Measurements from ENCODE around the gene NR3C2. TPM values are rescaled to one million over a fixed set of nuclear protein-coding genes. Genes with fewer than 3 reads are reported as not detected.
"Not testable (repeated sequence)": the region's sequence is repeated elsewhere in the genome, so short reads cannot be mapped to it uniquely, and the experiment has no call there.

NR3C2 gene
- total RNA-seq, 1 donor from 2014 or later, result 11.5 TPM

- H3K9me3 Mint-ChIP-seq, result no peaks in the 10 kb centered on the region
- no peak for TF ChIP-seq CTCF (conservative IDR thresholded peaks at IDR 0.05)
- no peaks in the 10 kb centered on the region for H3K27me3 Mint-ChIP-seq
- H3K4me3 Mint-ChIP-seq, result no peak overlapping the region
- no peak for DNase-seq (ENCODE audit: extremely low spot score, unreplicated experiment)
- peaks cover 3% of the 10 kb centered on the region for H3K36me3 Mint-ChIP-seq
- H3K27ac Mint-ChIP-seq, result no peak overlapping the region
- H3K4me1 Mint-ChIP-seq (ENCODE audit: unreplicated experiment), result no peaks in the 10 kb centered on the region
Measured at GRCh38 chr4:148092316-148093014, 349.7 kb downstream of the NR3C2 start.

GRCh38 chr4:148091896-148092295, 350.3 kb downstream of the NR3C2 start:
- Mint-ChIP-seq H3K4me1 (ENCODE audit: unreplicated experiment) (no peaks in the 10 kb centered on the region), H3K4me3 (no peak overlapping the region), H3K27ac (no peak overlapping the region), H3K9me3 (no peaks in the 10 kb centered on the region), H3K27me3 (no peaks in the 10 kb centered on the region), H3K36me3 (peaks cover 3% of the 10 kb centered on the region)
- no peak for TF ChIP-seq CTCF (conservative IDR thresholded peaks at IDR 0.05)
- DNase-seq (ENCODE audit: extremely low spot score, unreplicated experiment), result no peak

GRCh38 chr4:148090503-148091476, 351.4 kb downstream of the NR3C2 start:
- no peaks in the 10 kb centered on the region for H3K9me3 Mint-ChIP-seq
- no peaks in the 10 kb centered on the region for H3K27me3 Mint-ChIP-seq
- TF ChIP-seq CTCF (conservative IDR thresholded peaks at IDR 0.05), result no peak
- H3K36me3 Mint-ChIP-seq, result peaks cover under 1% of the 10 kb centered on the region
- no peak overlapping the region for H3K4me3 Mint-ChIP-seq
- H3K4me1 Mint-ChIP-seq (ENCODE audit: unreplicated experiment), result no peaks in the 10 kb centered on the region
- no peak for DNase-seq (ENCODE audit: extremely low spot score, unreplicated experiment)
- H3K27ac Mint-ChIP-seq, result no peak overlapping the region

DNA sequence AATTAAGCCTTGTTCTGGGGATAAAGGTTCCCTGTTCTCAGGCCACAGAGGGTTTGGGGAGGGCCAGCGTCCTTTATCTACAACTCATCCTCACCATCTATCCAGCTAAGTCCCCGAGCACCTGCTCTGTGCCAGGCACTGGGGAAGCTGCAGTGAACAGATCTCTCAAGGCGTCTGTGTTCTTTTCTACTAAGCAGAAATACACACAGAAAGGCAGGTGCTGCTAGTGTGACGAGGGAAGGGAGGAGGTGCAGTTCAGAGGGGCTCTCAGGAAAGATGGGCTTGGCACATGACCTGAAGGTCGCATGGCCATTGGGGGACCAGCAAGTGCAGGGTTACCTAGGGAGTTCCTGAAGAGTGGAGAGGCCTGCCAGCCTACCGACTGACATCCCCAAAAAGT, 352.2 kb downstream of the NR3C2 start:
- Mint-ChIP-seq H3K9me3 (no peaks in the 10 kb centered on the region), H3K4me3 (no peak overlapping the region), H3K4me1 (ENCODE audit: unreplicated experiment) (no peaks in the 10 kb centered on the region), H3K27me3 (no peaks in the 10 kb centered on the region), H3K36me3 (peaks cover 5% of the 10 kb centered on the region), H3K27ac (no peak overlapping the region)
- TF ChIP-seq CTCF (conservative IDR thresholded peaks at IDR 0.05), result no peak
- no peak for DNase-seq (ENCODE audit: extremely low spot score, unreplicated experiment)

DNA sequence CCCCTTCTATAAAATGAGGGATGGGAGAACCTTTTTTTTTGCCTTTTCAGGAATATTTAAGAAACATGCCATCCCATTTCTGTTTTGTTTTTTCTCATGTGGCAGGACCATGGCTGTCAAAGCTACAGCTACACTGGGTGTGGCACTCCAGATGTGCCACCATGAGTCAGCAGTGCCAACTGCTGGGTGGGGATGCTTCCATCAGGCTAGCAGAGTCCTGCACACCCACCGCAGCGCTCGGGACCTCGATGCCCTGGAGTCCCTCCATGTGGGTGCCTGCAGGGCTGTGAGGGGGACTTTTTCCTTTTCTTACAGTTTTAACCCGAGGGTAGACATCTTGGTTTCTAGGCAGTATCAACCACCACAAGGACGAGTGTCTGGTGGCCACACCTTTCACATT, 352.6 kb downstream of the NR3C2 start:
- no peak for TF ChIP-seq CTCF (conservative IDR thresholded peaks at IDR 0.05)
- DNase-seq (ENCODE audit: extremely low spot score, unreplicated experiment), result no peak
- Mint-ChIP-seq H3K4me3 (no peak overlapping the region), H3K36me3 (peaks cover 5% of the 10 kb centered on the region), H3K9me3 (no peaks in the 10 kb centered on the region), H3K4me1 (ENCODE audit: unreplicated experiment) (no peaks in the 10 kb centered on the region), H3K27ac (no peak overlapping the region), H3K27me3 (no peaks in the 10 kb centered on the region)

DNA sequence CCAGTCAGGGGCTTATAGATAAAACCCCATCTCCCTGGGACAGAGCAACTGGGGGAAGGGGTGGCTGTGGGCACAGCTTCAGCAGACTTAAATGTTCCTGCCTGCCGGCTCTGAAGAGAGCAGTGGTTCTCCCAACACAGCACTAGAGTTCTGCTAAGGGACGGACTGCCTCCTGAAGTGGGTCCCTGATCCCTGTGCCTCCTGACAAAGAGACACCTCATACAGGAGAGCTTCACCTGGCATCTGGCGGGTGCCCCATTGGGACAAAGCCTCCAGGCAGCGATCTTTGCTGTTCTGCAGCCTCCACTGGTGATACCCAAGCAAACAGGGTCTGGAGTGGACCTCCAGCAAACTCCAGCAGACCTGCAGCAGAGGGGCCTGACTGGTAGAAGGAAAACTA, 359.1 kb downstream of the NR3C2 start:
- H3K4me3 Mint-ChIP-seq; H3K27me3 Mint-ChIP-seq; H3K27ac Mint-ChIP-seq; H3K4me1 Mint-ChIP-seq (ENCODE audit: unreplicated experiment); DNase-seq (ENCODE audit: extremely low spot score, unreplicated experiment); H3K9me3 Mint-ChIP-seq: not testable (repeated sequence)
- H3K36me3 Mint-ChIP-seq, result peaks cover 29% of the 10 kb centered on the region

All from type B pancreatic cell (in vitro differentiated cells).